ENCODE data around the gene CTNNA2. TPM values are rescaled to one million over a fixed set of nuclear protein-coding genes. Genes with fewer than 3 reads are reported as not detected.

The CTNNA2 gene
- total RNA-seq, 4 donors from 2014 or later = 0.40 to 1.7 (median 1.5) TPM; not detected in 1

- H3K27ac ChIP-seq = no peak overlapping the region
- in situ Hi-C loops (cut with MboI; ENCODE audit: low pct_ligation_motif_present in 1 of 4, low pct_unique_long_range_greater_than_20kb in 1 of 4, low sequenced_read_pairs in 3 of 4) = loop anchor here in 2 of 4 donors (25.0 kb wide), 2 partner anchors 323 to 623 kb away; no protein-coding TSS in a partner anchor
- H3K4me3 ChIP-seq = no peak overlapping the region
- no peaks in the 10 kb centered on the region for H3K4me1 ChIP-seq
- H3K36me3 ChIP-seq = no peaks in the 10 kb centered on the region
- DNase-seq = no peak
- 49 to 58% methylated on average over 8 to 10 of the region's 10 CpGs for WGBS, 2 donors (ENCODE audit: low coverage in 1 of 2)
- no peaks in the 10 kb centered on the region for H3K27me3 ChIP-seq
- intact Hi-C loops (cut with DNase I; ENCODE audit: low total_unique reads) = no loop called here
- no peaks in the 10 kb centered on the region for H3K9me3 ChIP-seq
- TF ChIP-seq POLR2A (IDR thresholded peaks at IDR 0.05) = no peak
- no peak for TF ChIP-seq POLR2AphosphoS5 (IDR thresholded peaks at IDR 0.05)
- TF ChIP-seq CTCF (IDR thresholded peaks at IDR 0.05) = peak; percentile 15 to 50 (median 35)
- TF ChIP-seq EP300 (IDR thresholded peaks at IDR 0.05; ENCODE audit: low read depth) = no peak
Observed at GRCh38 chr2:79860228-79861058, 347.6 kb downstream of the CTNNA2 start.

- WGBS, 2 donors (ENCODE audit: low coverage in 1 of 2) = 39 to 67% methylated on average over 1 of the region's 1 CpG
- Histone ChIP-seq H3K27me3 (no peaks in the 10 kb centered on the region), H3K4me3 (no peak overlapping the region), H3K4me1 (no peaks in the 10 kb centered on the region), H3K9me3 (no peaks in the 10 kb centered on the region), H3K27ac (no peak overlapping the region), H3K36me3 (no peaks in the 10 kb centered on the region)
- no peak for DNase-seq
- intact Hi-C loops (cut with DNase I; ENCODE audit: low total_unique reads) = no loop called here
- in situ Hi-C loops (cut with MboI; ENCODE audit: low pct_ligation_motif_present in 1 of 4, low pct_unique_long_range_greater_than_20kb in 1 of 4, low sequenced_read_pairs in 3 of 4) = loop anchor here in 2 of 4 donors (25.0 kb wide), 2 partner anchors 324 to 624 kb away; no protein-coding TSS in a partner anchor
- TF ChIP-seq EP300 (IDR thresholded peaks at IDR 0.05; ENCODE audit: low read depth) (no peak), CTCF (IDR thresholded peaks at IDR 0.05) (no peak), POLR2AphosphoS5 (IDR thresholded peaks at IDR 0.05) (no peak), POLR2A (IDR thresholded peaks at IDR 0.05) (no peak)
Observed at GRCh38 chr2:79861059-79861374, 348.2 kb downstream of the CTNNA2 start.

- intact Hi-C loops (cut with DNase I; ENCODE audit: low total_unique reads) (no loop called here), in situ Hi-C loops (cut with MboI; ENCODE audit: low pct_ligation_motif_present in 1 of 4, low pct_unique_long_range_greater_than_20kb in 1 of 4, low sequenced_read_pairs in 3 of 4) (loop anchor here in 2 of 4 donors (25.0 kb wide), 2 partner anchors 325 to 625 kb away; no protein-coding TSS in a partner anchor)
- 12 to 73% methylated on average over 1 of the region's 1 CpG for WGBS, 2 donors (ENCODE audit: low coverage in 1 of 2)
- no peak overlapping the region for H3K4me3 ChIP-seq
- DNase-seq = no peak
- H3K4me1 ChIP-seq = no peaks in the 10 kb centered on the region
- H3K27ac ChIP-seq = no peak overlapping the region
- no peaks in the 10 kb centered on the region for H3K36me3 ChIP-seq
- no peaks in the 10 kb centered on the region for H3K9me3 ChIP-seq
- TF ChIP-seq POLR2AphosphoS5 (IDR thresholded peaks at IDR 0.05) (no peak), POLR2A (IDR thresholded peaks at IDR 0.05) (no peak), CTCF (IDR thresholded peaks at IDR 0.05) (no peak), EP300 (IDR thresholded peaks at IDR 0.05; ENCODE audit: low read depth) (no peak)
- no peaks in the 10 kb centered on the region for H3K27me3 ChIP-seq
Observed at GRCh38 chr2:79862756-79863155, 349.9 kb downstream of the CTNNA2 start.

- Histone ChIP-seq H3K4me1 (no peaks in the 10 kb centered on the region), H3K27ac (no peak overlapping the region), H3K36me3 (no peaks in the 10 kb centered on the region), H3K9me3 (no peaks in the 10 kb centered on the region), H3K27me3 (peaks cover 3% of the 10 kb centered on the region), H3K4me3 (no peak overlapping the region)
- in situ Hi-C loops (cut with MboI; ENCODE audit: low pct_ligation_motif_present in 1 of 4, low pct_unique_long_range_greater_than_20kb in 1 of 4, low sequenced_read_pairs in 3 of 4) = loop anchor here in 2 of 4 donors (25.0 kb wide), 2 partner anchors 335 to 635 kb away; no protein-coding TSS in a partner anchor
- TF ChIP-seq POLR2AphosphoS5 (IDR thresholded peaks at IDR 0.05) (no peak), EP300 (IDR thresholded peaks at IDR 0.05; ENCODE audit: low read depth) (no peak), CTCF (IDR thresholded peaks at IDR 0.05) (no peak), POLR2A (IDR thresholded peaks at IDR 0.05) (no peak)
- WGBS, 2 donors (ENCODE audit: low coverage in 1 of 2) = 54 to 66% methylated on average over 2 of the region's 2 CpGs
- intact Hi-C loops (cut with DNase I; ENCODE audit: low total_unique reads) = no loop called here
- DNase-seq = no peak
Observed at GRCh38 chr2:79872656-79873055, 359.8 kb downstream of the CTNNA2 start.

Data from transverse colon (tissue), 4 donors.